Measurements from ENCODE around the gene EGFR.

DNA sequence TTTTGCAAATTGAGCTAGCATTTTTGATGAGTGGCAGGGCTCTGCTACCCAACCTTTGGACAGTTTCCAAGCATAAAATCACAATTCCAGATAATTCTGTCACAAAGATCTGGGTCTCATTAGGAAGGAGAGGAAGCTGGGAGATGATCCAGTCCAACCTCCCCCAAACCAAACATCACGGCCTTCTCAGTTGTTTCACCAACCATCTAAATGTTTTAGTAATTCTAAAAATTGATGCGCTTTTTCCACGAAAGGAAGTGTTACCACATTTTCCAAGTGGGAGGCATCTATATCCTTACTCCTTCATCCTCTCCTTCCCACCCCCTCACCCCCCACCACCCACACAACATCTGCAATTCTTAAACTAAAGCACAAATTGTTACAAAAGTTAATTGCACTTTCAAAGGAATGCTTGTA lies 108.3 kb downstream of the EGFR start:
- TF ChIP-seq, protein P1, sequence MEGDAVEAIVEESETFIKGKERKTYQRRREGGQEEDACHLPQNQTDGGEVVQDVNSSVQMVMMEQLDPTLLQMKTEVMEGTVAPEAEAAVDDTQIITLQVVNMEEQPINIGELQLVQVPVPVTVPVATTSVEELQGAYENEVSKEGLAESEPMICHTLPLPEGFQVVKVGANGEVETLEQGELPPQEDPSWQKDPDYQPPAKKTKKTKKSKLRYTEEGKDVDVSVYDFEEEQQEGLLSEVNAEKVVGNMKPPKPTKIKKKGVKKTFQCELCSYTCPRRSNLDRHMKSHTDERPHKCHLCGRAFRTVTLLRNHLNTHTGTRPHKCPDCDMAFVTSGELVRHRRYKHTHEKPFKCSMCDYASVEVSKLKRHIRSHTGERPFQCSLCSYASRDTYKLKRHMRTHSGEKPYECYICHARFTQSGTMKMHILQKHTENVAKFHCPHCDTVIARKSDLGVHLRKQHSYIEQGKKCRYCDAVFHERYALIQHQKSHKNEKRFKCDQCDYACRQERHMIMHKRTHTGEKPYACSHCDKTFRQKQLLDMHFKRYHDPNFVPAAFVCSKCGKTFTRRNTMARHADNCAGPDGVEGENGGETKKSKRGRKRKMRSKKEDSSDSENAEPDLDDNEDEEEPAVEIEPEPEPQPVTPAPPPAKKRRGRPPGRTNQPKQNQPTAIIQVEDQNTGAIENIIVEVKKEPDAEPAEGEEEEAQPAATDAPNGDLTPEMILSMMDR (IDR thresholded peaks at IDR 0.05; ENCODE audit: poor library complexity) = no peak
- TF ChIP-seq EZH2 (IDR thresholded peaks at IDR 0.05; ENCODE audit: borderline replicate concordance) = no peak

All from hepatocyte (in vitro differentiated cells).